ENCODE measurements around the gene L2HGDH. TPM values are rescaled to one million over a fixed set of nuclear protein-coding genes. Genes with fewer than 3 reads are reported as not detected.
"Not testable (repeated sequence)": the region's sequence is repeated elsewhere in the genome, so short reads cannot be mapped to it uniquely, and the experiment has no call there.

L2HGDH gene
- total RNA-seq, 4 donors from 2014 or later = 8.6 to 13.4 (median 10.9) TPM

DNA sequence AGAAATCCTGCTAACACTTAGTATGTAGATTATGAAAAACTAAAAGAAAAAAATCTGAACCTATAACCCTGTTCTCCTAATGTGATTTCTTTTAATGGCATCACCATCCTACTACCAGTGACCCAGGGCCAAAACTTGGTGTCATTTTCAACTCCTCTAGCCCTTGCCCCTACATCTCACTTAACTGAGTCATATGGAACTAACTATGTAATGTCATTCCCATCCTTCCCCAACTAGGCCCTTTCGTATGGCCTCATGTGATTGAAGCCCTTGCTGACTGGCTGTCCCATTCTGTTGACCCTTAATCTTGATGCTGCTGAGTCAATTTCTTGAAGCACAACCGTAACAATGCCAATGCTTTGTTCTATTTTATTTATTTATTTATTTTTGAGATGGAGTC, 7.7 kb upstream of the L2HGDH start:
- in situ Hi-C loops (cut with MboI; ENCODE audit: low sequenced_read_pairs in 4 of 4) = loop anchor here (5.0 to 25.0 kb wide), 5 partner anchors 205 to 468 kb away; partner anchors contain the start of gene MAP4K5 (in 1 of the 4)
- Histone ChIP-seq H3K4me3 (no peak overlapping the region), H3K27ac (peak overlapping the region; percentile 15 to 60 (median 40)), H3K4me1 (peaks cover 16 to 23% of the 10 kb centered on the region in 2 donors), H3K27me3 (no peaks in the 10 kb centered on the region), H3K9me3 (no peaks in the 10 kb centered on the region), H3K36me3 (peaks cover 0 to 13% of the 10 kb centered on the region in 2 donors)
- ATAC-seq (no peak), DNase-seq (no peak)
- TF ChIP-seq POLR2A (IDR thresholded peaks at IDR 0.05) = no peak
- TF ChIP-seq, protein P1, sequence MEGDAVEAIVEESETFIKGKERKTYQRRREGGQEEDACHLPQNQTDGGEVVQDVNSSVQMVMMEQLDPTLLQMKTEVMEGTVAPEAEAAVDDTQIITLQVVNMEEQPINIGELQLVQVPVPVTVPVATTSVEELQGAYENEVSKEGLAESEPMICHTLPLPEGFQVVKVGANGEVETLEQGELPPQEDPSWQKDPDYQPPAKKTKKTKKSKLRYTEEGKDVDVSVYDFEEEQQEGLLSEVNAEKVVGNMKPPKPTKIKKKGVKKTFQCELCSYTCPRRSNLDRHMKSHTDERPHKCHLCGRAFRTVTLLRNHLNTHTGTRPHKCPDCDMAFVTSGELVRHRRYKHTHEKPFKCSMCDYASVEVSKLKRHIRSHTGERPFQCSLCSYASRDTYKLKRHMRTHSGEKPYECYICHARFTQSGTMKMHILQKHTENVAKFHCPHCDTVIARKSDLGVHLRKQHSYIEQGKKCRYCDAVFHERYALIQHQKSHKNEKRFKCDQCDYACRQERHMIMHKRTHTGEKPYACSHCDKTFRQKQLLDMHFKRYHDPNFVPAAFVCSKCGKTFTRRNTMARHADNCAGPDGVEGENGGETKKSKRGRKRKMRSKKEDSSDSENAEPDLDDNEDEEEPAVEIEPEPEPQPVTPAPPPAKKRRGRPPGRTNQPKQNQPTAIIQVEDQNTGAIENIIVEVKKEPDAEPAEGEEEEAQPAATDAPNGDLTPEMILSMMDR (IDR thresholded peaks at IDR 0.05 in 4 of 5, conservative IDR thresholded peaks at IDR 0.05 in 1 of 5) = no peak
- intact Hi-C loops (cut with DNase I; ENCODE audit: low total_unique reads) = loop anchor here (2.0 to 10.0 kb wide), 3 partner anchors 77 to 457 kb away; partner anchors contain the start of gene CDKL1

DNA sequence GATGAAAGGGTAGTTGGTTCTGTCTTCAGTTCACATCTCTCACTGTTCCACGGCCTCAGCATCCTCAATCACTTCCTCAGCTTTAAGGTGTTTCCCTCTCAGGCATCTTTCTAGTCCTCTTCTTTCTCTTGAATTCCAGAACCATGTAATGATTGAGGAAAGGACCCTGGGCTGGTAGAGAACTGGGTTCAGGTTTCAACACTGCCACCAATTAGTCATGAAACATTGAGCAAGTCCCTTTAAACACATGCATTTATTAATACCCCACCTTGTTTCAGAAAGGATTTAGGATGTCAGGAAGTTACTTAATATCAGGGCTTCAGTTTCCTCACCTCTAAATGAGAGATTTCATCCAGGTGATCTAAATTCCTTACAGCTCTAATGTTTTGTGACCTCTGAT, 7.3 kb upstream of the L2HGDH start:
- DNase-seq (no peak), ATAC-seq (no peak)
- H3K27ac ChIP-seq = peak overlapping the region in 3 of 4 donors; percentile 15 to 60 (median 52)
- intact Hi-C loops (cut with DNase I; ENCODE audit: low total_unique reads) = loop anchor here (2.0 to 10.0 kb wide), 2 partner anchors 454 to 458 kb away; no protein-coding TSS in a partner anchor
- no peak overlapping the region for H3K4me3 ChIP-seq
- H3K27me3 ChIP-seq = no peaks in the 10 kb centered on the region
- H3K9me3 ChIP-seq = no peaks in the 10 kb centered on the region
- peaks cover 0 to 9% of the 10 kb centered on the region in 2 donors for H3K36me3 ChIP-seq
- TF ChIP-seq, protein P1 (IDR thresholded peaks at IDR 0.05 in 4 of 5, conservative IDR thresholded peaks at IDR 0.05 in 1 of 5) = no peak
- TF ChIP-seq POLR2A (IDR thresholded peaks at IDR 0.05) = no peak
- H3K4me1 ChIP-seq = peaks cover 16 to 23% of the 10 kb centered on the region in 2 donors
- in situ Hi-C loops (cut with MboI; ENCODE audit: low sequenced_read_pairs in 4 of 4) = loop anchor here in 2 of 4 donors (25.0 kb wide), 1 partner anchor 468 kb away; no protein-coding TSS in a partner anchor

DNA sequence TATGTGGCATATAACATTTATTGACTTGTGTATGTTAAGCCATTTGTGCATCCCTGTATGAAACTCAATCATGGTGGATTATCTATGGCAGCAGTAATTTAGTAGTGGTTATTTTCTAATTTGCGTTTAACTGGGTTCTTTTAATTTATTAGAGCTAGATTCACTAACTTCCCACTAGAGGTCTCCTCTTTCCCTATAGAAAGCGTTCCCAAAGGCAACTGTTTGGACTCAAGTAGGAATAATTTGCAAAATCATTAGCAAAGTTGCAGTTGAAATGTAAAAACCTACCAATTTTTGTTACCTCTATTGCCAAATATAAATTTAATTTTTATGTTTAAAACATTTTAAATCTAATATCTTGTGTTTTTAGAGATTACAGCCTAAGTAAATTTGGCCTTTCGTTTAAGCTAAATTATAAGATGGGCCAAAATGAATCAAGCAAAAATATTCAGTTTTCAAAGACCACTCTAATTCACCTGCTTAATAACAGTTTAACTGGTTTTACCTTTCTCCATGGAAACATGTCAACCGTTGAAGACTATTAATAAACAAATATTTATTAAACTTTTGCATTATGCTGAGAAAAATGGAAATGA, 6.1 kb upstream of the L2HGDH start:
- no peak for DNase-seq
- no peak for TF ChIP-seq POLR2A (IDR thresholded peaks at IDR 0.05)
- TF ChIP-seq, protein P1 (IDR thresholded peaks at IDR 0.05 in 4 of 5, conservative IDR thresholded peaks at IDR 0.05 in 1 of 5) = peak in 4 of 5 experiments; percentile 34 to 70 (median 50)
- no peaks in the 10 kb centered on the region for H3K36me3 ChIP-seq
- no peak overlapping the region for H3K4me3 ChIP-seq
- ATAC-seq = no peak
- H3K27ac ChIP-seq = no peak overlapping the region
- H3K27me3 ChIP-seq = no peaks in the 10 kb centered on the region
- in situ Hi-C loops (cut with MboI; ENCODE audit: low sequenced_read_pairs in 4 of 4) (loop anchor here in 2 of 4 donors (25.0 kb wide), 1 partner anchor 469 kb away; no protein-coding TSS in a partner anchor), intact Hi-C loops (cut with DNase I; ENCODE audit: low total_unique reads) (loop anchor here (2.0 to 10.0 kb wide), 2 partner anchors 453 to 459 kb away; no protein-coding TSS in a partner anchor)
- peaks cover 20 to 27% of the 10 kb centered on the region in 2 donors for H3K4me1 ChIP-seq
- H3K9me3 ChIP-seq = no peaks in the 10 kb centered on the region

DNA sequence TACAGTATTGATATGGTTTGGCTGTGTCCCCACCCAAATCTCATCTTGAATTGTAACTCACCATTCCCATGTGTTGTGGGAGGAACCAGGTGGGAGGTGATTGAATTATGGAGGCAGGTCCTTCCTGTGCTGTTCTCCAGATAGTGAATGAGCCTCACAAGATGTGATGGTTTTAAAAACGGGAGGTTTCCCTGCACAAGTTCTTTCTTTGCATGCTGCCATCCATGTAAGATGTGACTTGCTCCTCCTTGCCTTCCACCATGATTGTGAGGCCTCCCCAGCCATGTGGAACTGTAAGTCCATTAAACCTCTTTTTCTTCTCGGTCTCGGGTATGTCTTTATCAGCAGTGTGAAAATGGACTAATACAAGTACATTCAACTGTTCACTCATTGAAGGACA, 2.1 kb upstream of the L2HGDH start:
- not testable (repeated sequence) for DNase-seq, H3K27me3 ChIP-seq, H3K27ac ChIP-seq, H3K9me3 ChIP-seq, H3K36me3 ChIP-seq, ATAC-seq, H3K4me3 ChIP-seq
- in situ Hi-C loops (cut with MboI; ENCODE audit: low sequenced_read_pairs in 4 of 4) (loop anchor here in 2 of 4 donors (25.0 kb wide), 1 partner anchor 473 kb away; no protein-coding TSS in a partner anchor), intact Hi-C loops (cut with DNase I; ENCODE audit: low total_unique reads) (loop anchor here (10.0 kb wide), 1 partner anchor 449 kb away; no protein-coding TSS in a partner anchor)
- peaks cover 22 to 28% of the 10 kb centered on the region in 2 donors for H3K4me1 ChIP-seq

DNA sequence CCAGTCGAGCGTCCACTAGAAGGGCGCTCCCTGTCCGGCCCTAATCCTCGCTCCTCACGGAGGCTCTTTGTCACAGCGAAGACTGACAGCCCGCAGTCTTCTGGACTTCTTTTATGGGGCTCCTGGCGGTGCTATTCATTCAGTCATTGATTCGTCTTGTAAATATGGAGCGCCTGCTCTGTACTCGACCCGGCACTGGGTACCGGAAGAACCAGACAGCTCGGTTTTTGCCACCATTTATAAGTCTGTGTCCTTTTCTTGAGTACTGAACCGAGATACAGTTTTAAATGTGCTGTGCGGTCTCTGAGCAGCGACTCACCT, 665 bp upstream of the L2HGDH start:
- intact Hi-C loops (cut with DNase I; ENCODE audit: low total_unique reads) = loop anchor here (2.0 to 10.0 kb wide), 4 partner anchors 82 to 448 kb away; partner anchors contain the start of genes CDKL1, MAP4K5 and SOS2
- H3K4me3 ChIP-seq = peak overlapping the region; percentile 61 to 92 (median 86)
- H3K27me3 ChIP-seq = no peaks in the 10 kb centered on the region
- ATAC-seq (peak; percentile 21 to 29), DNase-seq (no peak)
- in situ Hi-C loops (cut with MboI; ENCODE audit: low sequenced_read_pairs in 4 of 4) = loop anchor here in 2 of 4 donors (25.0 kb wide), 1 partner anchor 475 kb away; no protein-coding TSS in a partner anchor
- TF ChIP-seq POLR2A (IDR thresholded peaks at IDR 0.05) = no peak
- TF ChIP-seq, protein P1 (IDR thresholded peaks at IDR 0.05 in 4 of 5, conservative IDR thresholded peaks at IDR 0.05 in 1 of 5) = no peak
- no peaks in the 10 kb centered on the region for H3K36me3 ChIP-seq
- H3K9me3 ChIP-seq = no peaks in the 10 kb centered on the region
- peaks cover 20 to 24% of the 10 kb centered on the region in 2 donors for H3K4me1 ChIP-seq
- peak overlapping the region; percentile 94 to 98 (median 96) for H3K27ac ChIP-seq

All from gastrocnemius medialis (tissue), 4 donors.